HepG2 (cell line): ENCODE measurements around the gene AHNAK. TPM values are rescaled to one million over a fixed set of nuclear protein-coding genes. Genes with fewer than 3 reads are reported as not detected.

ENCODE experiments used
- CEBPG ChIP-seq: IDR thresholded peaks from 2 replicates; pipeline ENCODE4 v1.6.1; 2016
- HMG20B ChIP-seq: conservative IDR thresholded peaks from 2 replicates; pipeline ENCODE4 v1.6.1; 2016; ENCODE audit warnings: missing genetic modification reagents, missing compliant biosample characterization
- KDM2A ChIP-seq: sonication (generic); formaldehyde crosslinking; IDR thresholded peaks from 2 replicates; pipeline ENCODE4 v1.4.0; 2020; ENCODE audit warnings: low read depth, missing genetic modification reagents, borderline replicate concordance
- KDM5B ChIP-seq: sonication (generic); formaldehyde crosslinking; IDR thresholded peaks from 2 replicates; pipeline ENCODE4 v1.4.0; 2020; ENCODE audit warnings: missing genetic modification reagents, mild to moderate bottlenecking, borderline replicate concordance
- PHF5A ChIP-seq: IDR thresholded peaks from one replicate; pipeline ENCODE4 v1.6.1; 2018; ENCODE audit warnings: low read depth, missing genetic modification reagents; ENCODE audit not compliant: unreplicated experiment
- SMARCE1 ChIP-seq: fragments of 450-650 bp; IDR thresholded peaks from 2 replicates; pipeline ENCODE4 v1.6.1; 2017; ENCODE audit warnings: borderline replicate concordance
- SSRP1 ChIP-seq: IDR thresholded peaks from 2 replicates; pipeline ENCODE4 v1.6.1; 2016; ENCODE audit warnings: control low read depth
- TBX3 ChIP-seq: fragments of 450-650 bp; IDR thresholded peaks from 2 replicates; pipeline ENCODE4 v1.6.1; 2017; ENCODE audit warnings: antibody characterized with exemption, mild to moderate bottlenecking, inconsistent platforms, borderline replicate concordance
- ZEB1 ChIP-seq: IDR thresholded peaks from 2 replicates; pipeline ENCODE4 v1.6.1; 2012; ENCODE audit warnings: mild to moderate bottlenecking, low read depth, inconsistent platforms; ENCODE audit not compliant: insufficient replicate concordance
- ZNF430 ChIP-seq: sonication (generic); formaldehyde crosslinking; IDR thresholded peaks from 2 replicates; pipeline ENCODE4 v1.9.0; 2021; ENCODE audit warnings: mild to moderate bottlenecking, missing genetic modification reagents
- ZNF644 ChIP-seq: IDR thresholded peaks from 2 replicates; pipeline ENCODE4 v1.6.1; 2016; ENCODE audit warnings: low read depth
- ZNF790 ChIP-seq: sonication (generic); formaldehyde crosslinking; IDR thresholded peaks from 2 replicates; pipeline ENCODE4 v1.8.0; 2022; ENCODE audit warnings: missing genetic modification reagents, mild to moderate bottlenecking, borderline replicate concordance
- ZSCAN12 ChIP-seq: sonication (generic); formaldehyde crosslinking; IDR thresholded peaks from 2 replicates; pipeline ENCODE4 v1.9.0; 2021; ENCODE audit warnings: mild to moderate bottlenecking, missing genetic modification reagents
- polyA plus RNA-seq, 8 experiments: library from polyadenylated mRNA; depleted of rRNA in 3 of 8; stranded (reverse) in 7 of 8; unstranded in 1 of 8; fragments of >200 nt; fragmentation: Illumina TruSeq in 4 of 8; extraction: Trizol in 4 of 8; gene quantifications; 2 replicates each; pipeline versions ENCODE4 v1.2.1 to v1.2.3, GENCODE V29; 2011 to 2016; ENCODE audit warnings: low read depth in 4 of 8, missing spikeins in 1 of 8, mixed read lengths in 1 of 8; ENCODE audit not compliant: insufficient read depth in 1 of 8
- total RNA-seq, 5 experiments: library from RNA; depleted of rRNA; stranded (reverse); fragments of >200 nt; fragmentation: Illumina TruSeq; extraction: Trizol; gene quantifications; 2 replicates each; pipeline ENCODE4 v1.2.3, GENCODE V29; 2016; ENCODE audit warnings: low read depth in 1 of 5
- TF ChIP-seq, protein P1 (sequence below): sonication (generic); formaldehyde crosslinking; IDR thresholded peaks from 2 replicates; pipeline ENCODE4 v1.4.0; 2020; ENCODE audit warnings: missing genetic modification reagents
- TF ChIP-seq, protein P2 (sequence below): sonication (generic); formaldehyde crosslinking; IDR thresholded peaks from 2 replicates; pipeline ENCODE4 v1.4.0; 2020; ENCODE audit warnings: missing genetic modification reagents, mild to moderate bottlenecking, borderline replicate concordance
- TF ChIP-seq, protein P3 (sequence below): sonication (generic); formaldehyde crosslinking; IDR thresholded peaks from 2 replicates; pipeline ENCODE4 v1.8.1; 2023; ENCODE audit warnings: mild to moderate bottlenecking, inconsistent platforms, moderate library complexity, missing genetic modification reagents, borderline replicate concordance
- TF ChIP-seq, protein P4 (sequence below): sonication (generic); formaldehyde crosslinking; IDR thresholded peaks from 2 replicates; pipeline ENCODE4 v1.8.0; 2022; ENCODE audit warnings: missing genetic modification reagents, mild to moderate bottlenecking, moderate library complexity, borderline replicate concordance

AHNAK gene
- total and polyA plus RNA-seq, 2 of the 13 experiments (the other 11 are each of a cell fraction or from before 2014, with no cell fraction given) = 23.4 to 25.0 TPM

DNA sequence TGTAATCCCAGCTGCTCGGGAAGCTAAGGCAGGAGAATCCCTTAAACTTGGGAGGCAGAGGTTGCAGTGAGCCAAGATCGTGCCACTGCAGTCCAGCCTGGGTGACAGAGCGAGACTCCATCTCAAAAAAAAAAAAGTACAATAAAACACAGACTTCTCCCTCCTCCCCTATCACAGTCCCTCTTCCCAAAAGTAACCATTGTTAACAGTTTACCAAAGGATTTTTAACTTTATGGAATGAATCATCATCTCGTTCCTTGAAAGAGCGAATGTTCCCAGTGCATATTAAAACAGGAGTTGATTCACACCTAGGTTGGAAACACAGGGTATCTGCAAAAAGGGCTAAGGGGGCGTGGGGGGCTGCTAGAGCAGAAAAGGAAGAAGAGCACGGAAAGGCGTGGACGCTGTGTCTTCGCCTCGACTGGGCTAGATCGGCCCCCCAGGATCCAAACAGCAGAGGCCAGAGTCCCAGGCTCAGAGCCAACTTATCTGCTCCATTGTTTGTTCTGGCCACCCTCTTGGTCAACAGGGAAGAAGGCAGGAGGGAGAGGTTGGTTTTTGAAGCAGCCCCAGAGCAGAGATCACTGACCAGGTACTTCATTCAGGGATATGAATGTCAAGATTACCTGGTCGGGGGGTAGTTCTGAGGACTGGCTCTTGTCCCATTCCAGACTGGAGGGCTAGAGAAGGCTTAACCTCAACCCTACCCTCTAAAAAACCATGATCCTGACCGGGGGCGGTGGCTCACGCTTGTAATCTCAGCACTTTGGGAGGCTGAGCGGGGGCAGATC is 2.1 kb upstream of the AHNAK start (continued):
- TF ChIP-seq, protein P1, sequence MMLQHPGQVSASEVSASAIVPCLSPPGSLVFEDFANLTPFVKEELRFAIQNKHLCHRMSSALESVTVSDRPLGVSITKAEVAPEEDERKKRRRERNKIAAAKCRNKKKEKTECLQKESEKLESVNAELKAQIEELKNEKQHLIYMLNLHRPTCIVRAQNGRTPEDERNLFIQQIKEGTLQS (CRISPR knock-in tag) = no peak
- TF ChIP-seq PHF5A (CRISPR knock-in tag) = peak; percentile 29
- TF ChIP-seq TBX3 = no peak
- peak; percentile 56; the same call in 1 of the 2 replicates for TF ChIP-seq KDM2A (CRISPR knock-in tag)
- TF ChIP-seq, protein P2, sequence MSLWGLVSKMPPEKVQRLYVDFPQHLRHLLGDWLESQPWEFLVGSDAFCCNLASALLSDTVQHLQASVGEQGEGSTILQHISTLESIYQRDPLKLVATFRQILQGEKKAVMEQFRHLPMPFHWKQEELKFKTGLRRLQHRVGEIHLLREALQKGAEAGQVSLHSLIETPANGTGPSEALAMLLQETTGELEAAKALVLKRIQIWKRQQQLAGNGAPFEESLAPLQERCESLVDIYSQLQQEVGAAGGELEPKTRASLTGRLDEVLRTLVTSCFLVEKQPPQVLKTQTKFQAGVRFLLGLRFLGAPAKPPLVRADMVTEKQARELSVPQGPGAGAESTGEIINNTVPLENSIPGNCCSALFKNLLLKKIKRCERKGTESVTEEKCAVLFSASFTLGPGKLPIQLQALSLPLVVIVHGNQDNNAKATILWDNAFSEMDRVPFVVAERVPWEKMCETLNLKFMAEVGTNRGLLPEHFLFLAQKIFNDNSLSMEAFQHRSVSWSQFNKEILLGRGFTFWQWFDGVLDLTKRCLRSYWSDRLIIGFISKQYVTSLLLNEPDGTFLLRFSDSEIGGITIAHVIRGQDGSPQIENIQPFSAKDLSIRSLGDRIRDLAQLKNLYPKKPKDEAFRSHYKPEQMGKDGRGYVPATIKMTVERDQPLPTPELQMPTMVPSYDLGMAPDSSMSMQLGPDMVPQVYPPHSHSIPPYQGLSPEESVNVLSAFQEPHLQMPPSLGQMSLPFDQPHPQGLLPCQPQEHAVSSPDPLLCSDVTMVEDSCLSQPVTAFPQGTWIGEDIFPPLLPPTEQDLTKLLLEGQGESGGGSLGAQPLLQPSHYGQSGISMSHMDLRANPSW = no peak
- TF ChIP-seq ZNF790 = peak; percentile 77; the same call in 1 of the 2 replicates
- TF ChIP-seq ZNF430 (CRISPR knock-in tag) = no peak
- no peak for TF ChIP-seq SMARCE1
- TF ChIP-seq HMG20B (CRISPR knock-in tag) = no peak
- TF ChIP-seq KDM5B (CRISPR knock-in tag) = peak; percentile 59; the same call in 1 of the 2 replicates
- no peak for TF ChIP-seq SSRP1 (CRISPR knock-in tag)
- TF ChIP-seq CEBPG (CRISPR knock-in tag) = peak; percentile 45; the same call in 1 of the 2 replicates
- TF ChIP-seq ZEB1 = peak; percentile 83
- TF ChIP-seq ZNF644 (CRISPR knock-in tag) = 0 out of 2 replicates have a peak, but pooled peaks have one; percentile 51
- no peak for TF ChIP-seq ZSCAN12 (CRISPR knock-in tag)
- TF ChIP-seq, protein P3, sequence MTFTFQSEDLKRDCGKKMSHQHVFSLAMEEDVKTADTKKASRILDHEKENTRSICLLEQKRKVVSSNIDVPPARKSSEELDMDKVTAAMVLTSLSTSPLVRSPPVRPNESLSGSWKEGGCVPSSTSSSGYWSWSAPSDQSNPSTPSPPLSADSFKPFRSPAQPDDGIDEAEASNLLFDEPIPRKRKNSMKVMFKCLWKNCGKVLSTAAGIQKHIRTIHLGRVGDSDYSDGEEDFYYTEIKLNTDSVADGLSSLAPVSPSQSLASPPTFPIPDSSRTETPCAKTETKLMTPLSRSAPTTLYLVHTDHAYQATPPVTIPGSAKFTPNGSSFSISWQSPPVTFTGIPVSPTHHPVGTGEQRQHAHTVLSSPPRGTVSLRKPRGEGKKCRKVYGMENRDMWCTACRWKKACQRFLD = no peak
- TF ChIP-seq, protein P4, sequence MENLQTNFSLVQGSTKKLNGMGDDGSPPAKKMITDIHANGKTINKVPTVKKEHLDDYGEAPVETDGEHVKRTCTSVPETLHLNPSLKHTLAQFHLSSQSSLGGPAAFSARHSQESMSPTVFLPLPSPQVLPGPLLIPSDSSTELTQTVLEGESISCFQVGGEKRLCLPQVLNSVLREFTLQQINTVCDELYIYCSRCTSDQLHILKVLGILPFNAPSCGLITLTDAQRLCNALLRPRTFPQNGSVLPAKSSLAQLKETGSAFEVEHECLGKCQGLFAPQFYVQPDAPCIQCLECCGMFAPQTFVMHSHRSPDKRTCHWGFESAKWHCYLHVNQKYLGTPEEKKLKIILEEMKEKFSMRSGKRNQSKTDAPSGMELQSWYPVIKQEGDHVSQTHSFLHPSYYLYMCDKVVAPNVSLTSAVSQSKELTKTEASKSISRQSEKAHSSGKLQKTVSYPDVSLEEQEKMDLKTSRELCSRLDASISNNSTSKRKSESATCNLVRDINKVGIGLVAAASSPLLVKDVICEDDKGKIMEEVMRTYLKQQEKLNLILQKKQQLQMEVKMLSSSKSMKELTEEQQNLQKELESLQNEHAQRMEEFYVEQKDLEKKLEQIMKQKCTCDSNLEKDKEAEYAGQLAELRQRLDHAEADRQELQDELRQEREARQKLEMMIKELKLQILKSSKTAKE = peak; percentile 59
